ENCODE data around the gene CCPG1. TPM values are rescaled to one million over a fixed set of nuclear protein-coding genes. Genes with fewer than 3 reads are reported as not detected.
"Not testable (repeated sequence)": the region's sequence is repeated elsewhere in the genome, so short reads cannot be mapped to it uniquely, and the experiment has no call there.

CCPG1 gene
- total RNA-seq, 3 donors from 2014 or later (not counting 1 experiment from before 2014, with no cell fraction given): 41.6 to 53.6 (median 43.8) TPM

- H3K27ac Mint-ChIP-seq: peak overlapping the region; percentile 78 to 88
- WGBS (ENCODE audit: insufficient coverage): 100% methylated on average over 1 of the region's 1 CpG
- no peaks in the 10 kb centered on the region for H3K9me3 ChIP-seq (ENCODE audit: control insufficient read depth, insufficient read depth, low read length)
- H3K4me1 ChIP-seq (ENCODE audit: control insufficient read depth, insufficient read depth, low read length): peaks cover 12% of the 10 kb centered on the region
- H3K4me1 Mint-ChIP-seq: peaks cover 40 to 50% of the 10 kb centered on the region in 2 donors
- no peaks in the 10 kb centered on the region for H3K27me3 ChIP-seq (ENCODE audit: control insufficient read depth, insufficient read depth, low read length)
- H3K36me3 Mint-ChIP-seq: no peaks in the 10 kb centered on the region
- ATAC-seq (no peak), DNase-seq (no peak)
- no peak overlapping the region for H3K4me3 ChIP-seq (ENCODE audit: low read length)
- no peak for TF ChIP-seq CTCF (IDR thresholded peaks at IDR 0.05)
- no peaks in the 10 kb centered on the region for H3K36me3 ChIP-seq (ENCODE audit: control insufficient read depth, insufficient read depth, low read length)
- H3K4me3 Mint-ChIP-seq: no peak overlapping the region
- no peak overlapping the region for H3K27ac ChIP-seq (ENCODE audit: low read length)
- no peaks in the 10 kb centered on the region for H3K27me3 Mint-ChIP-seq (ENCODE audit: low read depth in 2 of 2)
- no peaks in the 10 kb centered on the region for H3K9me3 Mint-ChIP-seq
- intact Hi-C loops (cut with micrococcal nuclease): loop anchor here (10.0 kb wide), 1 partner anchor 117 kb away; the partner anchor contains the start of gene RAB27A
These were observed 6.3 kb downstream of the CCPG1 start for GRCh38 chr15:55401786-55402246.

GRCh38 chr15:55400050-55400449, 8.1 kb downstream of the CCPG1 start:
- peaks cover 55 to 57% of the 10 kb centered on the region in 2 donors for H3K4me1 Mint-ChIP-seq
- not testable (repeated sequence) for H3K27ac Mint-ChIP-seq; H3K4me3 ChIP-seq (ENCODE audit: low read length); H3K9me3 Mint-ChIP-seq; H3K4me3 Mint-ChIP-seq; ATAC-seq; H3K9me3 ChIP-seq (ENCODE audit: control insufficient read depth, insufficient read depth, low read length); H3K27me3 ChIP-seq (ENCODE audit: control insufficient read depth, insufficient read depth, low read length); H3K27ac ChIP-seq (ENCODE audit: low read length); DNase-seq; H3K36me3 Mint-ChIP-seq; H3K27me3 Mint-ChIP-seq (ENCODE audit: low read depth in 2 of 2); H3K4me1 ChIP-seq (ENCODE audit: control insufficient read depth, insufficient read depth, low read length); H3K36me3 ChIP-seq (ENCODE audit: control insufficient read depth, insufficient read depth, low read length)
- intact Hi-C loops (cut with micrococcal nuclease): loop anchor here (10.0 kb wide), 1 partner anchor 115 kb away; the partner anchor contains the start of gene RAB27A
- WGBS (ENCODE audit: insufficient coverage): 97% methylated on average over 8 of the region's 8 CpGs

- H3K4me3 Mint-ChIP-seq: no peak overlapping the region
- no peaks in the 10 kb centered on the region for H3K36me3 Mint-ChIP-seq
- no peaks in the 10 kb centered on the region for H3K9me3 Mint-ChIP-seq
- WGBS (ENCODE audit: insufficient coverage): 95% methylated on average over 5 of the region's 5 CpGs
- no peaks in the 10 kb centered on the region for H3K27me3 ChIP-seq (ENCODE audit: control insufficient read depth, insufficient read depth, low read length)
- no peak for DNase-seq
- peaks cover 4% of the 10 kb centered on the region for H3K4me1 ChIP-seq (ENCODE audit: control insufficient read depth, insufficient read depth, low read length)
- no peak overlapping the region for H3K27ac Mint-ChIP-seq
- no peak overlapping the region for H3K4me3 ChIP-seq (ENCODE audit: low read length)
- no peaks in the 10 kb centered on the region for H3K27me3 Mint-ChIP-seq (ENCODE audit: low read depth in 2 of 2)
- no peaks in the 10 kb centered on the region for H3K36me3 ChIP-seq (ENCODE audit: control insufficient read depth, insufficient read depth, low read length)
- no peaks in the 10 kb centered on the region for H3K9me3 ChIP-seq (ENCODE audit: control insufficient read depth, insufficient read depth, low read length)
- ATAC-seq: no peak
- peaks cover 51 to 58% of the 10 kb centered on the region in 2 donors for H3K4me1 Mint-ChIP-seq
- no peak for TF ChIP-seq CTCF (IDR thresholded peaks at IDR 0.05)
- intact Hi-C loops (cut with micrococcal nuclease): no loop called here
- H3K27ac ChIP-seq (ENCODE audit: low read length): no peak overlapping the region
These were observed 9.9 kb downstream of the CCPG1 start for GRCh38 chr15:55398243-55398642.

GRCh38 chr15:55394694-55395093, 13.5 kb downstream of the CCPG1 start:
- 88% methylated on average over 1 of the region's 1 CpG for WGBS (ENCODE audit: insufficient coverage)
- ATAC-seq (peak in 1 of 3 donors; percentile 44), DNase-seq (no peak)
- H3K27me3 Mint-ChIP-seq (ENCODE audit: low read depth in 2 of 2): no peaks in the 10 kb centered on the region
- Histone ChIP-seq H3K4me1 (ENCODE audit: control insufficient read depth, insufficient read depth, low read length) (no peaks in the 10 kb centered on the region), H3K27ac (ENCODE audit: low read length) (no peak overlapping the region), H3K4me3 (ENCODE audit: low read length) (no peak overlapping the region), H3K27me3 (ENCODE audit: control insufficient read depth, insufficient read depth, low read length) (no peaks in the 10 kb centered on the region), H3K9me3 (ENCODE audit: control insufficient read depth, insufficient read depth, low read length) (no peaks in the 10 kb centered on the region), H3K36me3 (ENCODE audit: control insufficient read depth, insufficient read depth, low read length) (no peaks in the 10 kb centered on the region)
- no peak overlapping the region for H3K4me3 Mint-ChIP-seq
- no peak for TF ChIP-seq CTCF (IDR thresholded peaks at IDR 0.05)
- H3K4me1 Mint-ChIP-seq: peaks cover 32 to 34% of the 10 kb centered on the region in 2 donors
- no peaks in the 10 kb centered on the region for H3K36me3 Mint-ChIP-seq
- no peak overlapping the region for H3K27ac Mint-ChIP-seq
- intact Hi-C loops (cut with micrococcal nuclease): no loop called here
- H3K9me3 Mint-ChIP-seq: no peaks in the 10 kb centered on the region
